Lung (tissue), 12 donors: Measurements from ENCODE around the gene MIOX. TPM values are rescaled to one million over a fixed set of nuclear protein-coding genes. Genes with fewer than 3 reads are reported as not detected.

Experiments
- ATAC-seq: fragments of 200-7000 bp; cut with Tn5 transposase; one replicate; pipeline ENCODE4 v1.9.1; 2020; ENCODE audit warnings: moderate number of reproducible peaks; ENCODE audit not compliant: insufficient read depth, low FRiP score
- DNase-seq, 3 donors: peaks; one replicate each; pipeline ENCODE4 v3.0.0-alpha.2; 2013 to 2017
- H3K27ac ChIP-seq, 2 donors: one replicate each; pipeline ENCODE4 v1.5.1; 2013; ENCODE audit warnings: mild to moderate bottlenecking in 2 of 2, moderate library complexity in 2 of 2, control low read depth in 1 of 2, inconsistent platforms in 1 of 2, low read depth in 1 of 2, low read length in 1 of 2
- H3K27me3 ChIP-seq, 3 donors: one replicate each; pipeline ENCODE4 v1.5.1; 2013; ENCODE audit warnings: low read length in 2 of 3; ENCODE audit not compliant: control insufficient read depth in 3 of 3, insufficient read depth in 3 of 3
- H3K36me3 ChIP-seq, 4 donors: one replicate each; pipeline ENCODE4 v1.5.1; 2013; ENCODE audit warnings: low read length in 4 of 4, mild to moderate bottlenecking in 1 of 4, moderate library complexity in 1 of 4; ENCODE audit not compliant: control insufficient read depth in 4 of 4, insufficient read depth in 4 of 4
- H3K4me1 ChIP-seq, 5 donors: one replicate each; pipeline ENCODE4 v1.5.1; 2013; ENCODE audit warnings: low read length in 5 of 5, mild to moderate bottlenecking in 2 of 5, moderate library complexity in 1 of 5; ENCODE audit not compliant: control insufficient read depth in 5 of 5, insufficient read depth in 5 of 5
- H3K4me3 ChIP-seq: one replicate; pipeline ENCODE4 v1.5.1; 2013; ENCODE audit warnings: mild to moderate bottlenecking, control low read depth, moderate library complexity
- H3K9ac ChIP-seq, 2 donors: one replicate each; pipeline ENCODE4 v1.5.1; 2013; ENCODE audit warnings: low read length in 2 of 2, control low read depth in 1 of 2; ENCODE audit not compliant: insufficient read depth in 1 of 2
- H3K9me3 ChIP-seq, 4 donors: one replicate each; pipeline ENCODE4 v1.5.1; 2013; ENCODE audit warnings: low read length in 3 of 4, mild to moderate bottlenecking in 1 of 4, moderate library complexity in 1 of 4; ENCODE audit not compliant: control insufficient read depth in 4 of 4, insufficient read depth in 3 of 4
- WGBS, 2 donors: extraction: QIAGEN DNeasy Blood & Tissue Kit; methylation state at CpG; one replicate each; pipeline ENCODE4 v1.1.7; 2013; 5-methylcytosine and 5-hydroxymethylcytosine counted together
- polyA plus RNA-seq, 2 donors: library from polyadenylated mRNA; stranded (reverse); fragments of 200-250 nt; gene quantifications; one replicate each; pipeline ENCODE4 v1.2.1, GENCODE V29; 2013
- total RNA-seq, 2 donors: library from RNA; depleted of rRNA in 1 of 2; stranded (reverse); fragments of >200 nt in 1 of 2; gene quantifications; one replicate each; pipeline ENCODE4 v1.2.1, GENCODE V29; 2014 to 2021
- TF ChIP-seq, protein P1 (sequence below): IDR thresholded peaks from 2 replicates; pipeline ENCODE4 v1.5.1; 2012; ENCODE audit warnings: mild to moderate bottlenecking; ENCODE audit errors: control extremely low read depth, extremely low read depth
- donor health status: control.
- donor health status: control.
- donor health status: Bipolar disorder and iron deficiency.
- donor health status: healthy.
- donor health status: DM: yes; HTN: yes; CAD: no.

Gene MIOX
- total and polyA plus RNA-seq, 4 donors, result 0.08 TPM; not detected in 3

- TF ChIP-seq, protein P1, sequence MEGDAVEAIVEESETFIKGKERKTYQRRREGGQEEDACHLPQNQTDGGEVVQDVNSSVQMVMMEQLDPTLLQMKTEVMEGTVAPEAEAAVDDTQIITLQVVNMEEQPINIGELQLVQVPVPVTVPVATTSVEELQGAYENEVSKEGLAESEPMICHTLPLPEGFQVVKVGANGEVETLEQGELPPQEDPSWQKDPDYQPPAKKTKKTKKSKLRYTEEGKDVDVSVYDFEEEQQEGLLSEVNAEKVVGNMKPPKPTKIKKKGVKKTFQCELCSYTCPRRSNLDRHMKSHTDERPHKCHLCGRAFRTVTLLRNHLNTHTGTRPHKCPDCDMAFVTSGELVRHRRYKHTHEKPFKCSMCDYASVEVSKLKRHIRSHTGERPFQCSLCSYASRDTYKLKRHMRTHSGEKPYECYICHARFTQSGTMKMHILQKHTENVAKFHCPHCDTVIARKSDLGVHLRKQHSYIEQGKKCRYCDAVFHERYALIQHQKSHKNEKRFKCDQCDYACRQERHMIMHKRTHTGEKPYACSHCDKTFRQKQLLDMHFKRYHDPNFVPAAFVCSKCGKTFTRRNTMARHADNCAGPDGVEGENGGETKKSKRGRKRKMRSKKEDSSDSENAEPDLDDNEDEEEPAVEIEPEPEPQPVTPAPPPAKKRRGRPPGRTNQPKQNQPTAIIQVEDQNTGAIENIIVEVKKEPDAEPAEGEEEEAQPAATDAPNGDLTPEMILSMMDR, result no peak
- peaks cover 0 to 7% (median 0%) of the 10 kb centered on the region in 3 donors for H3K27me3 ChIP-seq
- H3K4me1 ChIP-seq, result no peaks in the 10 kb centered on the region
- DNase-seq (no peak), ATAC-seq (no peak)
- no peaks in the 10 kb centered on the region for H3K36me3 ChIP-seq
- H3K9me3 ChIP-seq, result no peaks in the 10 kb centered on the region
- no peak overlapping the region for H3K27ac ChIP-seq
- WGBS, 2 donors, result 39 to 47% methylated on average over 27 of the region's 27 CpGs
- H3K4me3 ChIP-seq, result no peak overlapping the region
- no peak overlapping the region for H3K9ac ChIP-seq
Measured at GRCh38 chr22:50490531-50491308, 4.1 kb downstream of the MIOX start.

- 86% methylated on average over 6 of the region's 6 CpGs for WGBS, 2 donors
- TF ChIP-seq, protein P1, result no peak
- no peak for ATAC-seq
Measured at GRCh38 chr22:50497093-50497492, 10.4 kb downstream of the MIOX start.

GRCh38 chr22:50498322-50498890 is 11.7 kb downstream of the MIOX start:
- DNase-seq (peak; percentile 53 to 64 (median 62)), ATAC-seq (peak; percentile 81)
- Histone ChIP-seq H3K4me1 (no peaks in the 10 kb centered on the region), H3K9me3 (no peaks in the 10 kb centered on the region), H3K4me3 (no peak overlapping the region), H3K36me3 (peaks cover 0 to 12% (median 4%) of the 10 kb centered on the region in 4 donors), H3K9ac (no peak overlapping the region), H3K27ac (no peak overlapping the region), H3K27me3 (no peaks in the 10 kb centered on the region)
- 11 to 18% methylated on average over 13 of the region's 13 CpGs for WGBS, 2 donors
- TF ChIP-seq, protein P1, result peak; percentile 78

More at GRCh38 chr22:50497093-50497492, 10.4 kb downstream of the MIOX start:
- Histone ChIP-seq H3K27ac (no peak overlapping the region), H3K4me3 (no peak overlapping the region), H3K9me3 (no peaks in the 10 kb centered on the region), H3K27me3 (no peaks in the 10 kb centered on the region), H3K36me3 (peaks cover 0 to under 1% (median under 1%) of the 10 kb centered on the region in 4 donors), H3K9ac (no peak overlapping the region), H3K4me1 (no peaks in the 10 kb centered on the region)
- no peak for DNase-seq
